ENCODE measurements around the gene FAM53B. TPM values are rescaled to one million over a fixed set of nuclear protein-coding genes. Genes with fewer than 3 reads are reported as not detected.
A peak's percentile ranks its signal among the peaks of the same experiment; 100 is the strongest.

Gene FAM53B
- total RNA-seq, 4 donors from 2014 or later, result 140 to 253 (median 192) TPM

DNA sequence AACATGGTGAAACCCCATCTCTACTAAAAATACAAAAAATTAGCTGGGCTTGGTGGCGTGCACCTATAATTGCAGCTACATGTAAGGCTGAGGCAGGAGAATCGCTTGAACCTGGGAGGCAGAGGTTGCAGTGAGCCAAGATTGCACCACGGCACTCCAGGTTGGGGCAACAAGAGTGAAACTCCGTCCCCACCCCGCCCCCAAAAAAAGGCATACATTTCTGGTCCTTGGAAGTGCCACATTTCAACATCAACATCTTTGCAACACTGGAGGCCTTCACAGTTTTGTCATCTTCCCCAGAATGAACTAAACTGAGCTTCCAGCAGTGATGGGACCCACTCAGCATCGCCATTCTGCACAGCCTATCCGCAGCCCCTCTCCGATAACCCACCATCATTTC lies 36.6 kb downstream of the FAM53B start:
- TF ChIP-seq, protein P1, sequence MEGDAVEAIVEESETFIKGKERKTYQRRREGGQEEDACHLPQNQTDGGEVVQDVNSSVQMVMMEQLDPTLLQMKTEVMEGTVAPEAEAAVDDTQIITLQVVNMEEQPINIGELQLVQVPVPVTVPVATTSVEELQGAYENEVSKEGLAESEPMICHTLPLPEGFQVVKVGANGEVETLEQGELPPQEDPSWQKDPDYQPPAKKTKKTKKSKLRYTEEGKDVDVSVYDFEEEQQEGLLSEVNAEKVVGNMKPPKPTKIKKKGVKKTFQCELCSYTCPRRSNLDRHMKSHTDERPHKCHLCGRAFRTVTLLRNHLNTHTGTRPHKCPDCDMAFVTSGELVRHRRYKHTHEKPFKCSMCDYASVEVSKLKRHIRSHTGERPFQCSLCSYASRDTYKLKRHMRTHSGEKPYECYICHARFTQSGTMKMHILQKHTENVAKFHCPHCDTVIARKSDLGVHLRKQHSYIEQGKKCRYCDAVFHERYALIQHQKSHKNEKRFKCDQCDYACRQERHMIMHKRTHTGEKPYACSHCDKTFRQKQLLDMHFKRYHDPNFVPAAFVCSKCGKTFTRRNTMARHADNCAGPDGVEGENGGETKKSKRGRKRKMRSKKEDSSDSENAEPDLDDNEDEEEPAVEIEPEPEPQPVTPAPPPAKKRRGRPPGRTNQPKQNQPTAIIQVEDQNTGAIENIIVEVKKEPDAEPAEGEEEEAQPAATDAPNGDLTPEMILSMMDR (IDR thresholded peaks at IDR 0.05 in 4 of 5, conservative IDR thresholded peaks at IDR 0.05 in 1 of 5), result no peak
- no peak for TF ChIP-seq POLR2A (IDR thresholded peaks at IDR 0.05)
- in situ Hi-C loops (cut with MboI; ENCODE audit: low sequenced_read_pairs in 4 of 4), result no loop called here
- H3K9me3 ChIP-seq, result no peaks in the 10 kb centered on the region
- DNase-seq (no peak), ATAC-seq (no peak)
- H3K4me1 ChIP-seq, result peaks cover 85 to 92% of the 10 kb centered on the region in 2 donors
- H3K4me3 ChIP-seq, result no peak overlapping the region
- H3K27ac ChIP-seq, result peak overlapping the region; percentile 93 to 98 (median 96)
- no peaks in the 10 kb centered on the region for H3K36me3 ChIP-seq
- no peaks in the 10 kb centered on the region for H3K27me3 ChIP-seq
- intact Hi-C loops (cut with DNase I; ENCODE audit: low total_unique reads), result no loop called here

DNA sequence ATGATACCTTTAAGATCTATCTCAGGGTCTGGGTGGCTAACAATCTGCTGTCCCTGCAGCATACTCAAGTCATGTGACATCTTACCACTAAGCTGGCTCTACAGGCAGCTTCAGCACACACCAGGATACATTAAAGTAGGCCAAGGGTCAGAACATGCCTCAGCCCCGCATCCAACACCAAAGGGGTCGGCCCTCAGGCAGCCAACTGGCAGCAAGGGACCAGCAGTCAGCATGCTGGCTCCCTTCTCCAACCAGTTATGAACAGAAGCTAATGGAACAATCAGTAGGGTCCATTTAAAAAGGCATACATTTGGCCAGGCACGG lies 37.1 kb downstream of the FAM53B start:
- Histone ChIP-seq H3K4me3 (no peak overlapping the region), H3K27ac (peak overlapping the region; percentile 93 to 98 (median 96)), H3K27me3 (no peaks in the 10 kb centered on the region), H3K4me1 (peaks cover 90 to 96% of the 10 kb centered on the region in 2 donors), H3K9me3 (no peaks in the 10 kb centered on the region), H3K36me3 (no peaks in the 10 kb centered on the region)
- no peak for DNase-seq
- ATAC-seq, result no peak
- intact Hi-C loops (cut with DNase I; ENCODE audit: low total_unique reads) (no loop called here), in situ Hi-C loops (cut with MboI; ENCODE audit: low sequenced_read_pairs in 4 of 4) (no loop called here)
- TF ChIP-seq POLR2A (IDR thresholded peaks at IDR 0.05), result no peak
- TF ChIP-seq, protein P1 (IDR thresholded peaks at IDR 0.05 in 4 of 5, conservative IDR thresholded peaks at IDR 0.05 in 1 of 5), result no peak

DNA sequence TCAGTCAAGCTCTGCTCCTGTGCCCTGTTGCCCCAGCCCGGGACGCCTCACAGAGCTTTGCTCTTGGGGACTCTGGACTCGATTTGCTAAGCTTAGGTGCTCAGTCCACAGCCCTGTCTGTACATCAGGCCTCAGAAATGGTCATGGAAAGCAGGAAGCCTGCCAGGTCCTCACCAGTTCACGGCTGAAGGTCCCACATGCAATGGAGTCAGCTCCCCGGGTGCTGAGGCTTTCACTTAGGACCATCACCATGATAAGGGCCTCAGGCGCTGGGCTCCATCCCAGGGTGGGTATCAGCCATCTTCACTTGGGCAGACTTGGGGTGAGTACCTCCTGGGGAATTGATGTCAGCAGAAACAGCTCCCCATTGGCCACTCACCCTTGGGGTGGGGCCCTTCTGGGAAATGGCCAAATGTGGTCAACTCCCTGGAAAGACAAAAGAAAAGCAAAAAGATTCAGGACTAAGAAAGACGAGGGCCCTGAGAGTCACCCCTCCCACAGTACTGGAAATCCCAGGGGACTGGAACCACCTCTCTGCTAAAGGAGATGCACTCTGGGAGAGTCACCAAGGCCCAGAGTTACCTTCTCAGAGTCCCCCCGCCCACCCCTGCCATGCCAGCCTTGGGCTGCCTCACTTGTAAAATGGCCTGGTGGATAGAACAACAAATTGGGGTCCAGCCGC lies 37.6 kb downstream of the FAM53B start:
- no peak overlapping the region for H3K4me3 ChIP-seq
- H3K27me3 ChIP-seq, result no peaks in the 10 kb centered on the region
- H3K27ac ChIP-seq, result peak overlapping the region; percentile 93 to 98 (median 96)
- no peaks in the 10 kb centered on the region for H3K36me3 ChIP-seq
- intact Hi-C loops (cut with DNase I; ENCODE audit: low total_unique reads), result loop anchor here (1.0 kb wide), 1 partner anchor 35 kb away; no protein-coding TSS in a partner anchor
- DNase-seq (no peak), ATAC-seq (no peak)
- in situ Hi-C loops (cut with MboI; ENCODE audit: low sequenced_read_pairs in 4 of 4), result no loop called here
- no peaks in the 10 kb centered on the region for H3K9me3 ChIP-seq
- H3K4me1 ChIP-seq, result peaks cover 95 to 100% of the 10 kb centered on the region in 2 donors
- TF ChIP-seq, protein P1 (IDR thresholded peaks at IDR 0.05 in 4 of 5, conservative IDR thresholded peaks at IDR 0.05 in 1 of 5), result no peak
- no peak for TF ChIP-seq POLR2A (IDR thresholded peaks at IDR 0.05)

DNA sequence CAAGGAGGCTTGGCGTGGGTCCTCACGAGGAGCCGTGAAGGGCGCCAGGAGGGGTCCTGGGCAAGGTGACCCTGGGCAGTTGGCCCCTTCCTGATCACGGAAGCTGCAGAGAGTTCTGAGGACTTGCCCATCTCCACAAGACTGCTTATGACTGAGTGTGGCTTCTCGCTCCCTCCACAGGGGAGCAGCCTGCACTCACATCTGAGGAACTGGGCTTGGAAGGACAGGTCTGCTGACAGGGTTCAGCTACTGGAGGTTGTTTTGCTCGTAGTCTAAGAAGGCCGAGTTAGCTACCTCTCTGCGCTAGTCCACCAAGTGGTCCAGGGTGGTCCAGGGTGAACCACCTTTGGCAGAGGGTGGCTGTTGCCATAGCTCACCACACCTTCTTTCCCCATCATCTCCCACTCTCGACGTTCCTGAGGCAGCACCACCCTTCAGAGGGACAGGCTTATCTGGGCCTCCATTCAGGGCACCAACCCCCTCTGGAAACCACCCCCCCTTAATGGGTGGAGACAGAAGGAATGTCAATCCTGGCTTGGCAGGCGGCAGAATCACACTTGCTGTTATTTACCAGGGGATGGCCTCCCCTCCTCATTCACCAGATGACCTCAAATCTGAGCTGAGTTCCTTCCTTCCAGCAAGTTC lies 38.2 kb downstream of the FAM53B start:
- TF ChIP-seq, protein P1 (IDR thresholded peaks at IDR 0.05 in 4 of 5, conservative IDR thresholded peaks at IDR 0.05 in 1 of 5), result peak in 3 of 5 experiments; percentile 11 to 40 (median 31)
- TF ChIP-seq POLR2A (IDR thresholded peaks at IDR 0.05), result no peak
- in situ Hi-C loops (cut with MboI; ENCODE audit: low sequenced_read_pairs in 4 of 4) (no loop called here), intact Hi-C loops (cut with DNase I; ENCODE audit: low total_unique reads) (loop anchor here (1.0 to 2.0 kb wide), 2 partner anchors 15 to 35 kb away; no protein-coding TSS in a partner anchor)
- DNase-seq (no peak), ATAC-seq (no peak)
- Histone ChIP-seq H3K4me3 (no peak overlapping the region), H3K36me3 (no peaks in the 10 kb centered on the region), H3K27me3 (no peaks in the 10 kb centered on the region), H3K4me1 (peaks cover 100% of the 10 kb centered on the region in 2 donors), H3K27ac (peak overlapping the region; percentile 93 to 98 (median 96)), H3K9me3 (no peaks in the 10 kb centered on the region)

Data from gastrocnemius medialis (tissue), 4 donors.